B cell (primary cell): Measurements from ENCODE around the gene C1QL2.

Experiments
- CTCF ChIP-seq: fragments of 200-600 bp; IDR thresholded peaks from one replicate; pipeline ENCODE4 v1.8.0; 2022; ENCODE audit warnings: antibody characterized with exemption, mild to moderate bottlenecking
- EZH2 ChIP-seq: IDR thresholded peaks from 2 replicates; pipeline ENCODE4 v1.6.1; 2012; ENCODE audit warnings: borderline replicate concordance, low read depth, mild to moderate bottlenecking, moderate library complexity, low read length; ENCODE audit not compliant: insufficient read depth, poor library complexity, severe bottlenecking

DNA sequence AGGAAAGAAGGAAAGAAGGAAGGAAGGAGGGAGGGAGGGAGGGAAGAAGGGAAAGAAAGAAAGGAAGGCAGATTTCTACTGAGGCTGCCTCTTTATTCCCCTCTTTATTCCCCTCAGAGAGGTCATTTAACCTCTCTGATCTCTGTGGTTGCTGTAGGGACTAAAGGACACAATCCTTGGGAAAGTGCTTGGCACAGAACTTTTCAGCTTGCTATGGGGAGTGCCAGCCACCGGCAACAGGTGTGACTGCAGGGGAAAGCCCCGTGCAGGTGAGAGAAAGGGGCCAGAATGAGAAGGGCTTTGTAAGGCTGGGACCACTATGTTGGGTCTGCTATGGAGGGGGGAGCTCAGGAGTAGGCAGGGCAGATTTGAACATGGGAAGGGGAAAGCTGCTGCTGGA, 37.3 kb upstream of the C1QL2 start:
- TF ChIP-seq CTCF (no peak), EZH2 (no peak)
